ENCODE results near the gene PCSK4. TPM values are rescaled to one million over a fixed set of nuclear protein-coding genes. Genes with fewer than 3 reads are reported as not detected.

PCSK4 gene
- total RNA-seq, 2 experiments from 2014 or later: 8.3 to 13.0 TPM

DNA sequence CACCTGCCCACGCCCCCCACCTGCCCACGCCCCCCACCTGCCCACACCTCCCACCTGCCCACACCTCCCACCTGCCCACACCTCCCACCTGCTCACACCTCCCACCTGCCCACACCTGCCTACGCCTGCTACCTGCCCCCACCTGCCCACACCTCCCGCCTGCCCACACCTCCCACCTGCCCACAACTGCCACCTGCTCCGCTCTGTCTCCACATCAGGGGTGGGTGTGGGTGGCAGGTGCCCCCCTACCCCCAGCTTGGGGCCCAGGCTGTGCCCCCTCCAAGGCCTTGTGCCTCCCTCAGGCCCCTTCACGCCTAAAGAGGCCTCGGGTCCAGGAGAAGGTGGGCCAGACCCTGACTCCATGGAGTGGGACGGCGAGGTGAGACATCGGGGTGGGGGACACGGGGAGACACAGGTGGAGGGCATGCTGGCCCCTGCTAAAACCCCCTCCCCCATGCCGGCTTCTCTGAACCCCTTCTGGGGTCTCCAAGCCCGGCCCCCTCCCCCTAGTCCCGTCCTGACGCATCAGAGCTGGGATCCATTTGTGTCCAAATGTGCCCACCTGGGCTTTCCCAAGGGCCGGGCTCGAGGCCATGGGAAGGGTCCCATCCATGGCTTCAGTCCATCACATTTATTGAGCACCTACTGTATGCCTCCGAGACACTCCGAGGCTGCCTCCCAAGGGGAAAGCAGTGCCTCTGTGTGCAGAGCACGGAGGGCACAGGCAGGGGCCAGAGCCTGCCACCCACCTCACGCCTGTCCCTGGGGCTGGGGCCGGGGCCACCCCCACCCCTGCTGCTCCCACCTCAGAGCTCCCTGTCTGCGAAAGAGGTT, 38.7 kb upstream of the PCSK4 start:
- DNase-seq (ENCODE audit: low spot score): no peak
- Histone ChIP-seq H3K9me2 (ENCODE audit: insufficient read depth, low read length) (no peaks in the 10 kb centered on the region), H2AFZ (ENCODE audit: low read length) (no peak overlapping the region), H3K27ac (ENCODE audit: low read depth, low read length, poor library complexity, severe bottlenecking) (no peak overlapping the region), H3K4me3 (ENCODE audit: low read depth, low read length, poor library complexity, severe bottlenecking) (no peak overlapping the region), H3K4me1 (ENCODE audit: insufficient read depth, low read length, poor library complexity, severe bottlenecking) (no peaks in the 10 kb centered on the region), H3K79me2 (ENCODE audit: insufficient read depth, low read depth, low read length) (no peaks in the 10 kb centered on the region), H3K4me2 (ENCODE audit: low read length) (no peak overlapping the region), H3K36me3 (ENCODE audit: insufficient read depth, low read length) (no peaks in the 10 kb centered on the region), H3K9me3 (ENCODE audit: low read length) (no peaks in the 10 kb centered on the region), H4K20me1 (ENCODE audit: insufficient read depth, low read length) (no peaks in the 10 kb centered on the region)
- POLR2A ChIA-PET: no interaction called here
- intact Hi-C loops (cut with micrococcal nuclease; ENCODE audit: unreplicated experiment): no loop called here
- TF ChIP-seq, protein P1, sequence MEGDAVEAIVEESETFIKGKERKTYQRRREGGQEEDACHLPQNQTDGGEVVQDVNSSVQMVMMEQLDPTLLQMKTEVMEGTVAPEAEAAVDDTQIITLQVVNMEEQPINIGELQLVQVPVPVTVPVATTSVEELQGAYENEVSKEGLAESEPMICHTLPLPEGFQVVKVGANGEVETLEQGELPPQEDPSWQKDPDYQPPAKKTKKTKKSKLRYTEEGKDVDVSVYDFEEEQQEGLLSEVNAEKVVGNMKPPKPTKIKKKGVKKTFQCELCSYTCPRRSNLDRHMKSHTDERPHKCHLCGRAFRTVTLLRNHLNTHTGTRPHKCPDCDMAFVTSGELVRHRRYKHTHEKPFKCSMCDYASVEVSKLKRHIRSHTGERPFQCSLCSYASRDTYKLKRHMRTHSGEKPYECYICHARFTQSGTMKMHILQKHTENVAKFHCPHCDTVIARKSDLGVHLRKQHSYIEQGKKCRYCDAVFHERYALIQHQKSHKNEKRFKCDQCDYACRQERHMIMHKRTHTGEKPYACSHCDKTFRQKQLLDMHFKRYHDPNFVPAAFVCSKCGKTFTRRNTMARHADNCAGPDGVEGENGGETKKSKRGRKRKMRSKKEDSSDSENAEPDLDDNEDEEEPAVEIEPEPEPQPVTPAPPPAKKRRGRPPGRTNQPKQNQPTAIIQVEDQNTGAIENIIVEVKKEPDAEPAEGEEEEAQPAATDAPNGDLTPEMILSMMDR (conservative IDR thresholded peaks at IDR 0.05; ENCODE audit: low read length): no peak
- no peak for TF ChIP-seq EZH2phosphoT487 (IDR thresholded peaks at IDR 0.05; ENCODE audit: borderline replicate concordance, low read depth, low read length)
- CTCF ChIA-PET (ENCODE audit: unreplicated experiment): interaction anchor here (0.6 kb wide), 1 partner anchor 260 kb away, joined by 3 read pairs; no protein-coding TSS in a partner anchor
- BruUV-seq (replicated peaks): no TSS peak

DNA sequence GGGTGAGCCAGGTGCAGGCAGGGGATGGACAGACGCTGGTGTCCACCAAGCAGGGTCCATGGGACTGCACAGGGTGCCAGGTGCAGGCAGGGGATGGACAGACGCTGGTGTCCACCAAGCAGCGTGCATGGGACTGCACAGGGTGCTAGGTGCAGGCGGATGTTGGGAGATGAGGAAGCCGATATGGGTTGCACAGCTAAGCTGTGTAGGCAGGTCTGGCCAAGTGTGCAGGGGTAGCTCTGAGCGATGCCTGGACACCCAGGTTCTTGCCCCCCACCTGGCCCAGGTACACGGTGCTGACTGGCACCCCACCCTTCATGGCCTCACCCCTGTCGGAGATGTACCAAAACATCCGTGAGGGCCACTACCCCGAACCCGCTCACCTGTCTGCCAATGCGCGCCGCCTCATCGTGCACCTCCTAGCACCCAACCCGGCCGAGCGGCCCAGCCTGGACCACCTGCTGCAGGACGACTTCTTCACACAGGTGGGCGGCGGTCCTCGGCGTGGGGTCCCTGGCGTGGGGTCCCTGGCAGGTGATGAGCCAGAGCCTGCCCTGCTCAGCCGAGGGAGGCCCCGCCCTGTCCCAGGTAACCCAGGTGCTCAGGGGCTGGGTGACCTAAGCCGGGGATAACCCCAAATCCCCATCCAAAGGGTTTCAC, 37.6 kb upstream of the PCSK4 start:
- ChIA-PET POLR2A (interaction anchor here (0.9 kb wide), 1 partner anchor 24 kb away, joined by 3 read pairs; no protein-coding TSS in a partner anchor), CTCF (ENCODE audit: unreplicated experiment) (no interaction called here)
- no peak overlapping the region for H2AFZ ChIP-seq (ENCODE audit: low read length)
- no peaks in the 10 kb centered on the region for H3K36me3 ChIP-seq (ENCODE audit: insufficient read depth, low read length)
- intact Hi-C loops (cut with micrococcal nuclease; ENCODE audit: unreplicated experiment): no loop called here
- H3K9me3 ChIP-seq (ENCODE audit: low read length): no peaks in the 10 kb centered on the region
- DNase-seq (ENCODE audit: low spot score): no peak
- H3K4me3 ChIP-seq (ENCODE audit: low read depth, low read length, poor library complexity, severe bottlenecking): no peak overlapping the region
- no TSS peak for BruUV-seq (replicated peaks)
- no peak overlapping the region for H3K4me2 ChIP-seq (ENCODE audit: low read length)
- no peak for TF ChIP-seq EZH2phosphoT487 (IDR thresholded peaks at IDR 0.05; ENCODE audit: borderline replicate concordance, low read depth, low read length)
- TF ChIP-seq, protein P1 (conservative IDR thresholded peaks at IDR 0.05; ENCODE audit: low read length): no peak
- no peak overlapping the region for H3K27ac ChIP-seq (ENCODE audit: low read depth, low read length, poor library complexity, severe bottlenecking)
- H4K20me1 ChIP-seq (ENCODE audit: insufficient read depth, low read length): no peaks in the 10 kb centered on the region
- H3K9me2 ChIP-seq (ENCODE audit: insufficient read depth, low read length): no peaks in the 10 kb centered on the region
- no peaks in the 10 kb centered on the region for H3K4me1 ChIP-seq (ENCODE audit: insufficient read depth, low read length, poor library complexity, severe bottlenecking)
- H3K79me2 ChIP-seq (ENCODE audit: insufficient read depth, low read depth, low read length): no peaks in the 10 kb centered on the region

All from OCI-LY7 (cell line).